AG04449 (cell line): ENCODE results near the gene DQX1.

Experiments
- CTCF ChIA-PET: fragments of 350-600 bp; formaldehyde crosslinking; extraction: SDS; loops from one replicate; lab custom pipeline; 2021; ENCODE audit warnings: antibody characterized with exemption; lab: Yijun Ruan, JAX
- POLR2A ChIA-PET: fragments of 400-600, 350-600 bp; formaldehyde crosslinking; extraction: SDS; loops from one replicate; lab custom pipeline; 2020; ENCODE audit warnings: antibody characterized with exemption, inconsistent platforms; lab: Yijun Ruan, JAX
- DNase-seq: peaks from one replicate; pipeline ENCODE4 v3.0.0-alpha.2; 2010; ENCODE audit warnings: low read depth, low spot score
- H3K4me3 ChIP-seq: 2 replicates; pipeline ENCODE4 v1.5.1; 2011; ENCODE audit warnings: low read depth, mild to moderate bottlenecking, control low read depth, low read length
- TF ChIP-seq, protein P1 (sequence below): IDR thresholded peaks from one replicate; pipeline ENCODE4 v1.5.1; 2011; ENCODE audit warnings: mild to moderate bottlenecking, moderate library complexity, low read length, control low read depth, inconsistent platforms; ENCODE audit not compliant: insufficient read depth; ENCODE audit errors: missing control alignments

Gene DQX1

DNA sequence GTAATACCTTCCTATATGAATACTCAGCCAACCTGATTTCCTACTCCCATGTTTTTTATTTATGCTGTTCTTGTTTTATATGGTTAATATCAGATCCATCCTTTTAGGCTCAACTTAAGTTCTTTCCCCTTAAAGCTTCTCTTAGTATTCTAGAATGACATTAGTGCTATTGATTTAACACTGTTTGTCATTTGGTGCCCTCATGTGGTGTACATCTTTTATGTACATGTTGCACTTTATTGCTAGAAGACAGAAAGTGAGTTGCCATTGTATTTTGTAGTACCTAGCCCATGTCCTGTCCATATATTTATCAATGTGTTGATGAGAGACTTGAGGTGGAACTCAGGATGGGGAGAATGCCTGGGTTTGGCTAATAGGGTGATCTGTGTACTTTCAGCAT is 6.2 kb upstream of the DQX1 start:
- CTCF ChIA-PET = interaction anchor here (0.6 to 8.9 kb wide), 32 partner anchors 8 to 282 kb away, joined by 3 to 137 read pairs (median 4); partner anchors contain the start of genes CCDC142, DOK1, MRPL53 and PCGF1

DNA sequence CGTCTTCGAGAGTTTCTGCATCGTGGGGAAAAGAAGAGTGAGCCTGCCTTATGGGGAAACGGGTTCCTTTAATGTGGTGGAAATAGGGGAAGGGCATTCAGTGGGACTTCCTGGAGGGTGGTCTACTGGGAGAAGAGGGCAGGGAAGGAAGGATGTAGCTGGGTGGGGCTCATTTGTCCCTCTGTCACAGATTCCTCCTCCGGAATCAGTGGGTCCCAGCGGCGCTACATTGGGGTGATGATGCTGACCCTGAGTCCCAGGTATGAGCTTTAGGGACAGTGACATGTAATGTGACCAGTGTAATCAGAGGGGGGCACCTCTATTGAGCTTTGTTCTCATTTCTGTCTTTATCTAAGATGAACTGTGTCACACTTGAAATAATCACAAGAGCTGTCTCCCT is 5.6 kb upstream of the DQX1 start:
- ChIA-PET POLR2A (interaction anchor here (0.7 to 3.0 kb wide), 5 partner anchors 27 to 57 kb away, joined by 3 to 11 read pairs (median 4); no protein-coding TSS in a partner anchor), CTCF (interaction anchor here (0.6 to 8.9 kb wide), 31 partner anchors 9 to 282 kb away, joined by 3 to 137 read pairs (median 5); partner anchors contain the start of genes CCDC142, MRPL53, PCGF1 and TTC31)
- no peak overlapping the region; the same call in 1 of the 2 replicates for H3K4me3 ChIP-seq
- DNase-seq = no peak
- TF ChIP-seq, protein P1, sequence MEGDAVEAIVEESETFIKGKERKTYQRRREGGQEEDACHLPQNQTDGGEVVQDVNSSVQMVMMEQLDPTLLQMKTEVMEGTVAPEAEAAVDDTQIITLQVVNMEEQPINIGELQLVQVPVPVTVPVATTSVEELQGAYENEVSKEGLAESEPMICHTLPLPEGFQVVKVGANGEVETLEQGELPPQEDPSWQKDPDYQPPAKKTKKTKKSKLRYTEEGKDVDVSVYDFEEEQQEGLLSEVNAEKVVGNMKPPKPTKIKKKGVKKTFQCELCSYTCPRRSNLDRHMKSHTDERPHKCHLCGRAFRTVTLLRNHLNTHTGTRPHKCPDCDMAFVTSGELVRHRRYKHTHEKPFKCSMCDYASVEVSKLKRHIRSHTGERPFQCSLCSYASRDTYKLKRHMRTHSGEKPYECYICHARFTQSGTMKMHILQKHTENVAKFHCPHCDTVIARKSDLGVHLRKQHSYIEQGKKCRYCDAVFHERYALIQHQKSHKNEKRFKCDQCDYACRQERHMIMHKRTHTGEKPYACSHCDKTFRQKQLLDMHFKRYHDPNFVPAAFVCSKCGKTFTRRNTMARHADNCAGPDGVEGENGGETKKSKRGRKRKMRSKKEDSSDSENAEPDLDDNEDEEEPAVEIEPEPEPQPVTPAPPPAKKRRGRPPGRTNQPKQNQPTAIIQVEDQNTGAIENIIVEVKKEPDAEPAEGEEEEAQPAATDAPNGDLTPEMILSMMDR = no peak

More for the DNA sequence above, 6.2 kb upstream of the DQX1 start:
- POLR2A ChIA-PET = interaction anchor here (0.7 to 3.0 kb wide), 3 partner anchors 27 to 57 kb away, joined by 3 to 11 read pairs (median 7); no protein-coding TSS in a partner anchor
- TF ChIP-seq, protein P1 = no peak
- H3K4me3 ChIP-seq = no peak overlapping the region
- no peak for DNase-seq

DNA sequence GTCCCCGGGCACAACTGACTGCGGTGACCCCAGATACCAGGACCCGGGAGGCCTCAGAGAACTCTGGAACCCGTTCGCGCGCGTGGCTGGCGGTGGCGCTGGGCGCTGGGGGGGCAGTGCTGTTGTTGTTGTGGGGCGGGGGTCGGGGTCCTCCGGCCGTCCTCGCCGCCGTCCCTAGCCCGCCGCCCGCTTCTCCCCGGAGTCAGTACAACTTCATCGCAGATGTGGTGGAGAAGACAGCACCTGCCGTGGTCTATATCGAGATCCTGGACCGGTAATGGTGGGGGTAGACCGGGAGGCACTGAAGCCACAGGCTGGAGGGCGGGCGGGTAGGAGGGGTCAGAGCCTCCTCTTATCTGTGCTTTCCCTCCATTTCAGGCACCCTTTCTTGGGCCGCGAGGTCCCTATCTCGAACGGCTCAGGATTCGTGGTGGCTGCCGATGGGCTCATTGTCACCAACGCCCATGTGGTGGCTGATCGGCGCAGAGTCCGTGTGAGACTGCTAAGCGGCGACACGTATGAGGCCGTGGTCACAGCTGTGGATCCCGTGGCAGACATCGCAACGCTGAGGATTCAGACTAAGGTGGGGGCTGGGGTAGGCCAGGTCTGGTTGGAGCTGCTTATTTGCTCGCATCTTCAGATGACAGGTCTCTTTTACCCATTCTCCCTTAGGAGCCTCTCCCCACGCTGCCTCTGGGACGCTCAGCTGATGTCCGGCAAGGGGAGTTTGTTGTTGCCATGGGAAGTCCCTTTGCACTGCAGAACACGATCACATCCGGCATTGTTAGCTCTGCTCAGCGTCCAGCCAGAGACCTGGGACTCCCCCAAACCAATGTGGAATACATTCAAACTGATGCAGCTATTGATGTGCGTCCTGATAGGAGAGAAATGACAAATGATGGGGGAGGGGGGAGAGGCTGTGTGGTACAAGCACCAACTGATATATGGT is 4.5 kb upstream of the DQX1 start:
- CTCF ChIA-PET = interaction anchor here (0.8 to 8.9 kb wide), 10 partner anchors 10 to 199 kb away, joined by 3 to 137 read pairs (median 10); partner anchors contain the start of genes CCDC142, PCGF1 and TTC31
- H3K4me3 ChIP-seq = peak overlapping the region; percentile 80
- POLR2A ChIA-PET = interaction anchor here (0.5 to 3.0 kb wide), 19 partner anchors 8 to 76 kb away, joined by 3 to 11 read pairs (median 4); partner anchors contain the start of genes CCDC142, INO80B, LOXL3 and TTC31
- TF ChIP-seq, protein P1 = no peak
- DNase-seq = no peak

DNA sequence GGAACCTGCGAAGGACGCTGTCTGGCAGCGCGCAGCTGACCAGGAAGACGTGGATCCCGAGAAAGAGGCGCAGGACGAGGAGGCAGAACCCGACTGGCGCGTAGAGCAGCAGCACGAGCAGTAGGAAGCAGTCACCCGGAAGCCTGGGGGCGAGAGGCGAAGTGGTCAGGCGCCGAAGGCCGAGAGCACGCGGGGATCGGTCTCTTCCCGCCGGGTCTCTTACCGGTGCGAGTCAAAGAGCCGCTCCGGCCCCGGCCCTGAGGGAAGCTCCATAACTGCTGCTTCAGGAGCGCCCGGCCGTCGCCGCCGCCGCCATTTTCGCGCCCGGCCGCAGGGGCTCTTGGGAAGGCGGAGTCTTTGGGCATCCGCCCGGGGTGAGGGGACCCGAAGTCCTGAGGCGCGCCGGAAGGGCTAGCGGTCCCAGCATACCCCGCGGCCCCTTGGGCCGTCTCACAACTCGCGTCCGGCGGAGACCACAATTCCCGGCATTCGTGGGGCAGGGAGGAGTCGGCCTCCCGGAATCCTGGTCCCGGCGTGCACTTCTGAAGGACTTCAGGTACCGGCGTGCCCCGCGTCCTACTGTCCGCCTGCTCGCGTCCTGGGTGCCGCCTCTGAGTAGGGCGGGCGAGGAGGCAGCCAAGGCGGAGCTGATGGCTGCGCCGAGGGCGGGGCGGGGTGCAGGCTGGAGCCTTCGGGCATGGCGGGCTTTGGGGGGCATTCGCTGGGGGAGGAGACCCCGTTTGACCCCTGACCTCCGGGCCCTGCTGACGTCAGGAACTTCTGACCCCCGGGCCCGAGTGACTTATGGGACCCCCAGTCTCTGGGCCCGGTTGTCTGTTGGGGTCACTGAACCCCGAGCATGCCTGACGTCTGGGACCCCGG is 3.6 kb upstream of the DQX1 start, which contains the start of the genes AUP1 and HTRA2:
Gene AUP1, minus strand, starts transcription at position 350 of the 882 bp plus-strand sequence. Its CDS starts 77 bp downstream, at position 273.
Gene HTRA2, plus strand, starts transcription at position 577 of the 882 bp plus-strand sequence. Its CDS starts 74 bp downstream, at position 651.
- CTCF ChIA-PET = interaction anchor here (1.2 to 8.9 kb wide), 6 partner anchors 11 to 57 kb away, joined by 4 to 137 read pairs (median 8); partner anchors contain the start of genes CCDC142, PCGF1 and TTC31
- DNase-seq = peak; percentile 93
- POLR2A ChIA-PET = interaction anchor here (0.5 to 1.9 kb wide), 15 partner anchors 9 to 149 kb away, joined by 3 to 9 read pairs (median 4); partner anchors contain the start of genes CCDC142, DCTN1, INO80B and LOXL3
- TF ChIP-seq, protein P1 = no peak
- peak within 1 kb of the TSS; percentile 99 for H3K4me3 ChIP-seq

DNA sequence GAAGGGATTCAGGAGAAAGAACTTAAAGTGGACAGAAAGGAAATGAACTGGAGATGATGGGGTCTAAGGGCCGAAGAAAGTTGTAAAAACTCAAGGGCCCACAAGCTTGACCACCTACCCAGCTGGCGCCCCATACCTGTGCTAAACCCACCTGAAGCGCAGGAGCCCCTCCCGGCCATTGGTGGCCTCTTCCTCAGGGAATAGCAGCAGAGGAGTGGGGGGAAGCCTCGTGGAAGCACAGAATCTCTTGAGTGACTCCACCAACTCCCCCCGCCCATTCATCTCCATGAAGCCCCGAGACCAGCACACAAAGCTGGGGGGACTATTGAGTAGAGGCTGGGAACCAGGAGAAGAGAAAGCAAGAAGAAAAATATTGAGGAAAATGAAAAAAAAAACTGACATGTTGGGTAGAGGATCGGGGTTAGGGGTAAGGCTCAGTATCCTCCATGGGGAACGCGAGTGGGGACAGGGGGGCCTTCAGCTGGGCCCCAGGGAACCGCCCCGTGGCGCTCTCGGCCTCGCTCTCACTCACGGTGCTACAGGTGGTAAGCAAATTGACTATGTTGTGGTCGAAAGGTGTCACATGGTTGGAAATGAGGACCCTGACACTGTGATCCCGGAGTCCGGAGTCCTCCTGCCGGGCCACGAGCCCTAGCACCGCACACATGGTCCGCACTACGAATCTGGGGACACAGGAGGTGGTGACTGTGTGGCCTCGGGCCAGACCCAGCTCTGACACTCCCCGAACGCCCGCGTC is 2.7 kb upstream of the DQX1 start:
- ChIA-PET CTCF (interaction anchor here (1.2 to 8.9 kb wide), 6 partner anchors 11 to 57 kb away, joined by 4 to 137 read pairs (median 8); partner anchors contain the start of genes CCDC142, PCGF1 and TTC31), POLR2A (interaction anchor here (1.1 to 1.9 kb wide), 9 partner anchors 25 to 74 kb away, joined by 3 to 9 read pairs (median 6); partner anchors contain the start of genes CCDC142, INO80B, LOXL3 and TTC31)
- H3K4me3 ChIP-seq = peak overlapping the region; percentile 99
- DNase-seq = no peak
- TF ChIP-seq, protein P1 = no peak
